ENCODE data around the gene MMP11. TPM values are rescaled to one million over a fixed set of nuclear protein-coding genes. Genes with fewer than 3 reads are reported as not detected.

Gene MMP11
- total and polyA plus RNA-seq, 12 donors = 0.44 to 7.4 (median 4.3) TPM

DNA sequence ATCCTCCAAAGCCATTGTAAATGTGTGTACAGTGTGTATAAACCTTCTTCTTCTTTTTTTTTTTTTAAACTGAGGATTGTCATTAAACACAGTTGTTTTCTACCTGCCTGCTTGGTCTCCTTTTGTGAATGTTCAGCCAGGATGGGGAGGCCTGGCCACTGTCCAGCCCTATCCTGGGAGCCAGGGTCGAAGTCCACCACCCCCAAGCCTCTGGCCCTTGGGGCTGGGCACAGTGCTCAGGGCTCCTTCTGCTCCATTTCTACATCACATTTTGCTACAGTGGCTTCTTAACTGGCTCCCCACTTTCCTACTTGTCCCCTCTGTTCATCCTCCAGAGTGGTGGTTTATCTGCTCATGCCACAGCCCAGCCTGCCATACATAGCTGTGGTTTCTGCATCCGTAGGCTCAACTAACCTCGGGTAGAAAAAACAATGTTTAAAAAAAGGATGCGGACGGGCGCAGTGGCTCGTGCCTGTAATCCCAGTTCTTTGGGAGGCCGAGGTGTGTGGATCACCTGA, 11.6 kb downstream of the MMP11 start:
- DNase-seq = no peak
- Histone ChIP-seq H3K9me3 (replicated peaks in 1 of 3) (no peaks in the 10 kb centered on the region), H3K27ac (no peak overlapping the region), H3K4me1 (replicated peaks in 1 of 2) (peaks cover 21 to 26% of the 10 kb centered on the region in 2 donors), H3K36me3 (replicated peaks in 1 of 2) (no peaks in the 10 kb centered on the region), H3K4me3 (no peak overlapping the region), H3K27me3 (no peaks in the 10 kb centered on the region)
- intact Hi-C loops (cut with DNase I) = no loop called here
- TF ChIP-seq CTCF (IDR thresholded peaks at IDR 0.05) (no peak), POLR2A (IDR thresholded peaks at IDR 0.05) (no peak)
- 70 to 92% (median 78%) methylated on average over 8 of the region's 8 CpGs for WGBS, 4 donors

DNA sequence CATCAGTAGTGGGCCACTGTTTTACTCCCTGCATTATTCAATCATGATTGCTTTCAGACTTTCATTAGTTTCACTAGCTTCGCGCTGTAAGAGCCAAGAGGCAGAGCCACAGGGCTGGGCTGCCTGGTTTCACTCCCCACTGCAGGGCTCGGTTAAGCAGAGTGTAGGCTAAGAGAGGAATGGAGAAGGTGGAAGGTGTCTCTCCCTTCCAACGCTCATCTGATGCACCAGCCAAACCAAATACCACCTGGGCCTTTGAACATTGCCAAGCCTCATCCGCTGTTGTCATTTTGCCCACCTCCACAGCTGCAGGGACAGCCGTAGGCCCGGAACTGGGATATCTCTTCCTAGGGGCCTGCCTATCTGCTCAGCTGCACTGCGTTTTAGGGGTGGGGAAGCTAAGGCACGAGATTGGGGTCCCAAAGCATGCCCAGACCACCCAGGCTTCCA, 13.6 kb downstream of the MMP11 start:
- Histone ChIP-seq H3K36me3 (replicated peaks in 1 of 2) (no peaks in the 10 kb centered on the region), H3K27me3 (no peaks in the 10 kb centered on the region), H3K4me1 (replicated peaks in 1 of 2) (peaks cover 37 to 46% of the 10 kb centered on the region in 2 donors), H3K27ac (peak overlapping the region; percentile 97 to 100 (median 98)), H3K9me3 (replicated peaks in 1 of 3) (no peaks in the 10 kb centered on the region), H3K4me3 (peak overlapping the region in 1 of 4 donors; percentile 76)
- TF ChIP-seq CTCF (IDR thresholded peaks at IDR 0.05) = peak in 1 of 6 experiments; percentile 7
- TF ChIP-seq POLR2A (IDR thresholded peaks at IDR 0.05) = no peak
- DNase-seq = no peak
- WGBS, 4 donors = 52 to 59% (median 55%) methylated on average over 9 of the region's 9 CpGs
- intact Hi-C loops (cut with DNase I) = no loop called here

GRCh38 chr22:23786752-23787599, 14.3 kb downstream of the MMP11 start, which contains the start of gene SMARCB1:
Gene SMARCB1, plus strand, starts transcription at chr22:23786966. Its CDS starts 204 bp downstream, at chr22:23787170.
- WGBS, 4 donors = 0 to 1% (median 0%) methylated on average over 8 to 97 of the region's 97 CpGs
- peaks cover 44 to 53% of the 10 kb centered on the region in 2 donors for H3K4me1 ChIP-seq (replicated peaks in 1 of 2)
- TF ChIP-seq POLR2A (IDR thresholded peaks at IDR 0.05) (peak; percentile 75 to 77), CTCF (IDR thresholded peaks at IDR 0.05) (no peak)

GRCh38 chr22:23787600-23787896, 14.9 kb downstream of the MMP11 start:
- intact Hi-C loops (cut with DNase I) = no loop called here
- Histone ChIP-seq H3K4me3 (peak overlapping the region; percentile 39 to 91 (median 64)), H3K36me3 (replicated peaks in 1 of 2) (peaks cover 0 to 6% of the 10 kb centered on the region in 2 donors), H3K9me3 (replicated peaks in 1 of 3) (no peaks in the 10 kb centered on the region), H3K4me1 (replicated peaks in 1 of 2) (peaks cover 46 to 56% of the 10 kb centered on the region in 2 donors), H3K27ac (peak overlapping the region in 3 of 5 donors; percentile 97 to 100 (median 97)), H3K27me3 (no peaks in the 10 kb centered on the region)
- no peak for DNase-seq
- 1 to 15% (median 2%) methylated on average over 4 to 5 of the region's 5 CpGs for WGBS, 4 donors
- TF ChIP-seq POLR2A (IDR thresholded peaks at IDR 0.05) (no peak), CTCF (IDR thresholded peaks at IDR 0.05) (no peak)

More at GRCh38 chr22:23786752-23787599, 14.3 kb downstream of the MMP11 start, which contains the start of gene SMARCB1:
- peak within 1 kb of the TSS; percentile 97 to 100 (median 98) for H3K27ac ChIP-seq
- peak; percentile 86 to 95 (median 90) for DNase-seq
- intact Hi-C loops (cut with DNase I) = no loop called here
- H3K4me3 ChIP-seq = peak within 1 kb of the TSS; percentile 39 to 91 (median 64)
- H3K36me3 ChIP-seq (replicated peaks in 1 of 2) = peaks cover 0 to under 1% of the 10 kb centered on the region in 2 donors
- no peaks in the 10 kb centered on the region for H3K9me3 ChIP-seq (replicated peaks in 1 of 3)
- H3K27me3 ChIP-seq = no peaks in the 10 kb centered on the region
